ENCODE data around the gene PPME1. TPM values are rescaled to one million over a fixed set of nuclear protein-coding genes. Genes with fewer than 3 reads are reported as not detected.

Gene PPME1
- total RNA-seq, 1 experiment from 2014 or later = 68.3 TPM

GRCh38 chr11:74208507-74208906 lies 37.4 kb downstream of the PPME1 start:
- ChIA-PET POLR2A (interaction anchor here (1.2 kb wide), 1 partner anchor 8 kb away, joined by 3 read pairs; no protein-coding TSS in a partner anchor), CTCF (interaction anchor here (0.8 kb wide), 1 partner anchor 13 kb away, joined by 3 read pairs; no protein-coding TSS in a partner anchor)

More at GRCh38 chr11:74208507-74208906, 37.4 kb downstream of the PPME1 start:
- Histone ChIP-seq H3K4me3 (replicated peaks in 1 of 2; ENCODE audit: low read depth in 1 of 2, low read length in 2 of 2) (no peak overlapping the region), H3K9ac (ENCODE audit: low read length) (no peak overlapping the region), H3K36me3 (ENCODE audit: control insufficient read depth in 1 of 2, insufficient read depth in 2 of 2, low read length in 2 of 2) (peaks cover 2 to 22% of the 10 kb centered on the region in 2 experiments), H4K20me1 (ENCODE audit: insufficient read depth) (no peaks in the 10 kb centered on the region), H3K4me2 (ENCODE audit: low read length) (no peak overlapping the region), H3K27ac (ENCODE audit: low read depth, low read length) (no peak overlapping the region), H3K27me3 (ENCODE audit: insufficient read depth, low read length) (no peaks in the 10 kb centered on the region), H3K4me1 (ENCODE audit: control insufficient read depth in 1 of 2, insufficient read depth in 2 of 2, low read length in 2 of 2) (no peaks in the 10 kb centered on the region), H3K9me2 (ENCODE audit: insufficient read depth) (no peaks in the 10 kb centered on the region), H3K9me3 (ENCODE audit: control insufficient read depth in 1 of 2, insufficient read depth in 1 of 2, low read depth in 1 of 2, low read length in 2 of 2) (no peaks in the 10 kb centered on the region), H3K79me2 (ENCODE audit: insufficient read depth, low read length) (peaks cover 10% of the 10 kb centered on the region; the same call in 1 of the 2 replicates), H2AFZ (ENCODE audit: low read depth, low read length, poor library complexity, severe bottlenecking) (no peak overlapping the region)
- BruUV-seq (replicated peaks) = no TSS peak
- DNase-seq (ENCODE audit: low read depth, low spot score) (no peak), ATAC-seq (no peak)
- RAD21 ChIA-PET (ENCODE audit: low non-redundant PET in 1 of 2, low total read pairs in 2 of 2, uncharacterized antibody in 2 of 2, unreplicated experiment in 2 of 2) = no interaction called here
- intact Hi-C loops (cut with micrococcal nuclease) = loop anchor here (10.0 kb wide), 1 partner anchor 244 kb away; no protein-coding TSS in a partner anchor
- no peak for TF ChIP-seq ATF3 (IDR thresholded peaks at IDR 0.05)
- TF ChIP-seq, protein P1, sequence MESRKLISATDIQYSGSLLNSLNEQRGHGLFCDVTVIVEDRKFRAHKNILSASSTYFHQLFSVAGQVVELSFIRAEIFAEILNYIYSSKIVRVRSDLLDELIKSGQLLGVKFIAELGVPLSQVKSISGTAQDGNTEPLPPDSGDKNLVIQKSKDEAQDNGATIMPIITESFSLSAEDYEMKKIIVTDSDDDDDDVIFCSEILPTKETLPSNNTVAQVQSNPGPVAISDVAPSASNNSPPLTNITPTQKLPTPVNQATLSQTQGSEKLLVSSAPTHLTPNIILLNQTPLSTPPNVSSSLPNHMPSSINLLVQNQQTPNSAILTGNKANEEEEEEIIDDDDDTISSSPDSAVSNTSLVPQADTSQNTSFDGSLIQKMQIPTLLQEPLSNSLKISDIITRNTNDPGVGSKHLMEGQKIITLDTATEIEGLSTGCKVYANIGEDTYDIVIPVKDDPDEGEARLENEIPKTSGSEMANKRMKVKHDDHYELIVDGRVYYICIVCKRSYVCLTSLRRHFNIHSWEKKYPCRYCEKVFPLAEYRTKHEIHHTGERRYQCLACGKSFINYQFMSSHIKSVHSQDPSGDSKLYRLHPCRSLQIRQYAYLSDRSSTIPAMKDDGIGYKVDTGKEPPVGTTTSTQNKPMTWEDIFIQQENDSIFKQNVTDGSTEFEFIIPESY (IDR thresholded peaks at IDR 0.05; ENCODE audit: extremely low read depth, insufficient replicate concordance, low read length) = no peak
- TF ChIP-seq ZFX (IDR thresholded peaks at IDR 0.05) = no peak
- TF ChIP-seq CTCF (IDR thresholded peaks at IDR 0.05 in 2 of 3, conservative IDR thresholded peaks at IDR 0.05 in 1 of 3; ENCODE audit: borderline replicate concordance in 1 of 3, insufficient read depth in 1 of 3, low read depth in 2 of 3, low read length in 2 of 3) = no peak
- no peak for TF ChIP-seq SRF (IDR thresholded peaks at IDR 0.05; ENCODE audit: low read depth)
- TF ChIP-seq FOSL1 (IDR thresholded peaks at IDR 0.05; ENCODE audit: low read depth) = no peak
- TF ChIP-seq POLR2AphosphoS5 (IDR thresholded peaks at IDR 0.05; ENCODE audit: low read depth, low read length) = no peak
- TF ChIP-seq TCF7L2 (IDR thresholded peaks at IDR 0.05; ENCODE audit: borderline replicate concordance, extremely low read depth, insufficient read depth, insufficient read length) = no peak
- no peak for TF ChIP-seq SIN3A (IDR thresholded peaks at IDR 0.05; ENCODE audit: low read depth)
- no peak for TF ChIP-seq CBX3 (IDR thresholded peaks at IDR 0.05; ENCODE audit: low read depth)
- no peak for TF ChIP-seq CEBPB (IDR thresholded peaks at IDR 0.05; ENCODE audit: low read depth)
- TF ChIP-seq JUND (IDR thresholded peaks at IDR 0.05) = no peak
- TF ChIP-seq ELF1 (IDR thresholded peaks at IDR 0.05; ENCODE audit: borderline replicate concordance, low read depth) = no peak
- TF ChIP-seq RAD21 (IDR thresholded peaks at IDR 0.05; ENCODE audit: low read depth) = no peak
- TF ChIP-seq EZH2phosphoT487 (IDR thresholded peaks at IDR 0.05; ENCODE audit: borderline replicate concordance) = no peak
- no peak for TF ChIP-seq ZNF274 (IDR thresholded peaks at IDR 0.05; ENCODE audit: low read depth, low read length)
- TF ChIP-seq SP1 (IDR thresholded peaks at IDR 0.05; ENCODE audit: low read depth) = no peak
